NCI-H1092 treated with DMSO at 0.1 percent for 48 hours (cell line): Measurements from ENCODE around the gene FHAD1.
"Not testable (repeated sequence)": the region's sequence is repeated elsewhere in the genome, so short reads cannot be mapped to it uniquely, and the experiment has no call there.

Experiments
- DNase-seq: peaks from one replicate; lab custom pipeline; 2025; lab: John Stamatoyannopoulos, UW

Gene FHAD1

GRCh38 chr1:15370781-15371520, 123.9 kb downstream of the FHAD1 start:
- DNase-seq = peak; percentile 76

- no peak for DNase-seq
These were observed 124.9 kb downstream of the FHAD1 start for GRCh38 chr1:15371610-15372545.

DNA sequence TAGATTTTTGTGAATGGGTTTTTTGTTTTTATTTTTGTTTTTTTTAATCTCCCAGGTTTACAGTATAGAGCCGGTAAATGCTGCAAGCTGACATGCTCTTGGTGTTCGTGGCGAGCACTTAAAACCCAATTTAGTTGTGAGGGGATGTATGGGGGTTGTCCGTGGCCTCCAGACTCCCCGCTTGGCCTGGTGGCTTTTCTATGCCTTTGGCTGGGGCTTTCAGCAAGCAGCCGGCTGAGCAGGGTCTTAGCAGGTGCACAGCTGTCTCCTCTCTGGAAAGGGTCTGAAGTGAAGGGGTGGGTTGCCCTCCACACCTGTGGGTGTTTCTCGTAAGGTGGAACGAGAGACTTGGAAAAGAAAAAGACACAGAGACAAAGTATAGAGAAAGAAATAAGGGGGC, 131.7 kb downstream of the FHAD1 start:
- no peak for DNase-seq

DNA sequence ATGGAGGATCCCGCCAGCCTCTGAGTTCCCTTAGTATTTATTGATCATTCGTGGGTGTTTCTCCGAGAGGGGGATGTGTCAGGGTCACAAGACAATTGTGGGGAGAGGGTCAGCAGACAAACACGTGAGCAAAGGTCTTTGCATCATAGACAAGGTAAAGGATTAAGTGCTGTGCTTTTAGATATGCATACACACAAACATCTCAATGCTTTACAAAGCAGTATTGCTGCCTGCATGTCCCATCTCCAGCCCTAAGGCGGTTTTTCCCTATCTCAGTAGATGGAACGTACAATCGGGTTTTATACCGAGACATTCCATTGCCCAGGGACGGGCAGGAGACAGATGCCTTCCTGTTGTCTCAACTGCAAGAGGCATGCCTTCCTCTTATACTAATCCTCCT, 132.1 kb downstream of the FHAD1 start:
- DNase-seq = not testable (repeated sequence)

- DNase-seq = no peak
These were observed 133.8 kb downstream of the FHAD1 start for GRCh38 chr1:15380601-15381508.

DNA sequence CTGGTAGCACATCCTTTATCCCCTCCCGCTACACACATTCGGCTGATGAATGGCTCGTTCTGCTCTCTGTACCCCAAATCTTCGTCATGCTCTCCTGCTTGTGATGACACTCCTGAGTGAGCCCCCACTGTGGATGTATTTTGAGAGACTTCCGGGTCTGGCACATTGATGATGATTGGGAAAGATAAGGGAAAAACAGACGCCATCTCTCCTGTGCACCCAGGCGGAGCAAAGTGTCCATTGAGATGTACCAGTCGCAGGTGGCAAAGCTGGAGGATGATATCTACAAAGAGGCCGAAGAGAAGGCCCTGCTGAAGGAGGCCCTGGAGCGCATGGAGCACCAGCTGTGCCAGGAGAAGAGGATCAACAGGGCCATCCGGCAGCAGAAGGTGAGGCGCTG, 134.8 kb downstream of the FHAD1 start:
- no peak for DNase-seq

- DNase-seq = no peak
These were observed 135.8 kb downstream of the FHAD1 start for GRCh38 chr1:15382601-15383518.

GRCh38 chr1:15383810-15384209, 136.8 kb downstream of the FHAD1 start:
- DNase-seq = no peak

DNA sequence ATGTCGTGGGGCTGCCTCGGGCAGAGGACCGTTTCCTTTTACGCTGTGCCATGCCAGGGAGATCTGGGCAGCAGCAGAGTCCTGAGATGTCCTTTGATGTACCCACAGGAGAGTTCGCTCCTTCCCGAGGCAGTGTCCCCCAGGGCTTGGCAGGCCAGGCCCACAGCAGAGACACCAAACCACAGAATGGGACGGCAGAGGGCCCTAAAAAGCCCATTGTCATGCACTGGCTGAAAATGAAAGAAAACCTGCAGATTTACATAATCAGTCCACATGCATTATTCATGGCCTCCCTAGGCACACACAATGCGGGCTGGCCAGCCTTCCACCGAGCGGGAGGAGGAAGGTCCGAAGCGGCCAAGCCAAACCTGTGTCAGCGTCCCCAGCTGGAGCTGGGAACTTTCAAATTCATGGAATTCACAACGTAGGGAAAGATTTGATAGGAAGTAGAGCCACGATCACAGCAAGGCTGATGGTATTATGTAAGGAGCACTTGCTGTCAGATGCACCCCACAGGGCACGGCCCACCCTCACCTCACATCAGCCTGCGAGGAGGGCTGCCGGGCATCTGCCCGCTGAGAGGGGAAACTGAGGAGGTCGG, 137.4 kb downstream of the FHAD1 start:
- no peak for DNase-seq

DNA sequence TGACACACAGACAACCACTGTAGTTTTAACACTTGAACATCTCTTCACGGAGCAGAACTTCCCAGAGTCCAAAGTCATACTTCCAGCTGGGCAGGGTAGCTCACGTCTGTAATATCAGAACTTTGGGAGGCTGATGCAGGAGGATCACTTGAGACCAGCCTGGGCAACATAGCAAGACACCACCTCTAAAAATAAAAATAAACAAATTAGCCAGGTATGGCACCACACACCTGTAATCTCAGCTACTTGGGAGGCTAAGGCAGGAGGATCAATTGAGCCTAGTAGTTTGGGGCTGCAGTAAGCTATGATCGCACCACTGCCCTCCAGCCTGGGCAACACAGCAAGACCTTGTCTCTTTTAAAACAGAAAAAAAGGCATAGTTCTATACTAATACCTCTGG, 138.4 kb downstream of the FHAD1 start:
- no peak for DNase-seq

DNA sequence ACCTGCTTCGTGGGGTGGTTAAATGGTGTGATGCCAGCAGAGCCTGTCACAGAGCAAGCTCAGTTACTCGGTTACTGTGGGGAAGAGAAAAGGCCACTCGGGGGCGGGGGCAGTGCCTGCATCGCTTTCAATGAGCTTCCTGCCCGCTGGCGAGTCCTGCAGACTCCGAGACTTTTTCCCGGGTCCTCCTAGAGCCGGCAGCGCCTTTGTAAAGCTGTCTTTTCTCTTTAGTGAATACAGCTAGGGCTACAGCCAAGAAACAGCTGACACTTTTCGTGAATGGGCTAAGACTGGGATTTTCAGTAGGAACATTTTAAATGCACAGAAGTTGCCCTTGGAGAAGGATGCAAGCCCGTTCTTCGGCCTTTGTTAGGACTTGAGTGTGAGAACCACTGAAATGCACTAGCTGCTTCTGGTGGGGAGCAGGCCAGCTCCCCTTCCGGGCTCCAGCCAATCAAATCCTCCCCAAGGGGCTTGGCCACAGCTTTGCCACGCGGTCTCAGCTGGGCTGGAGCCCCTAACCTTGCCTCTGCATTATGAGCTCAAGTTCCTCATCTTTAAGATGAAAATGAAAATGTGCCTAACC, 139.2 kb downstream of the FHAD1 start:
- DNase-seq = no peak

DNA sequence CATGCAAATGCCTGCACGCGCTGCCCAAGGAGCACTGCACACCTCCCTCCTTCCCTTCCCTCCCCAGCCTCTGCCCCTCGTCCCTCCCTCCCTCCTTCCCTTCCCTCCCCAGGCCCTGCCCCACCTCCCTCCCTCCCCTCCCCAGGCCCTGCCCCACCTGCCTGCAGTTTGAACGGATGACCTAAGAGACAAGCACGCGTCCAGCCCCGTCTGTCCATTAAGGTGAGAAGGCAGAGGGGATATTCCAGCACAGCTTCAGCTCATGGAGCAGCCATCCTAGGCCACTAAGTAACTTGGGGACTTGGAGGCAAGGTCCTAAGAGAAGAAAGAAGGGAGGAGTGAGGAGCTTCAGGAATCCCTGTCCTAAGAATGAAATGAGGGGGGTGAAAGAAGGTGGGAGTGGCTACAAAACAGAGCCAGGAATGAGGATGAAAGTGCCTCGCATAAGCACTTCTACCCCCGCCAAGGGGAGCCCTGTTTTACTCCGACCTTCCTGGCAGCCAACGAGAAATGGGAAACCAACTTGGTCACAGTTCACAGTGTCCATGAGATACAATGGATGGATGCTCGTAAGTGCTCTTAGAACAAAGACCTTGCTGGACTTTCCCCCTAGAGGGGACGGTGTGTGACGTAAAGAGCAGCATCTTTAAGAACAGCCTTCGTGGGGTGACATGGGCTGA, 141.3 kb downstream of the FHAD1 start:
- no peak for DNase-seq

- not testable (repeated sequence) for DNase-seq
These were observed 142.8 kb downstream of the FHAD1 start for GRCh38 chr1:15389828-15390227.

- no peak for DNase-seq
These were observed 143.6 kb downstream of the FHAD1 start for GRCh38 chr1:15390667-15391066.

GRCh38 chr1:15391366-15391765, 144.3 kb downstream of the FHAD1 start:
- no peak for DNase-seq

DNA sequence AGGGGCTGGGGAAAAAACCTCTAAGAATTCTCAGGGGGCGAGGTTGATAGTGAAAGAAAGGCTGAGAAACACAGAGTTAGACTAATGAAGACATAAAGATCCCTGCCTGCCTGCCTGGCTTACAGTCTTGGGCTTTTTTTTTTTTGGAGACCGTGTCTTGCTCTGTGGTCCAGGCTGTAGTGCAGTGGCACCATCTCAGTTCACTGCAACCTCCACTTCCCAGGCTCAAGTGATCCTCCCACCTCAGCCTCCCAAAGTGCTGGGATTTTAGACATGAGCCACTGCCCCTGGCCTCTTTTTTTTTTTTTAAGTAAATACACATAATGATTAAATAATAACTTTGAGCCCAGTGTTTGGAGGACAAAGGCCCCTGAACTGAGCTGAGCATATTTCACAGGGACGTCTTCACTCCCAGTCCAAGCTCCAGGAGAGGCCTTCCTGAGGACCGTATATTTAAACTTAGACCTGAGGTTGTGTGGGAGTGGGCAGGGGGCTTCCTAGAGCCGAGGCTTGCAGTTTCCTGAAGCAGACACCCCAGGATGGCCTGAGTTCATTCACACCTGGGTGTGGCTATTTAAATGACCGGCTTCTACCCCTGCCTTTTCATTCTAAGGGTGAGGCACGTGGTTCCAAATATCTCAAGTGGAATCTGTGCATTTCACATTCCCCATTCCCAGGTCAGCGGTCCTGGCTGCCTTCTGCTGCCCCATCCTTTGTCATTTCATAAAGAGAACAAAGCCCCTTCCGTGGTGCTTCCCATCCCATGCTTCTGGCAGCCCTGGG, 146.6 kb downstream of the FHAD1 start:
- DNase-seq = no peak

DNA sequence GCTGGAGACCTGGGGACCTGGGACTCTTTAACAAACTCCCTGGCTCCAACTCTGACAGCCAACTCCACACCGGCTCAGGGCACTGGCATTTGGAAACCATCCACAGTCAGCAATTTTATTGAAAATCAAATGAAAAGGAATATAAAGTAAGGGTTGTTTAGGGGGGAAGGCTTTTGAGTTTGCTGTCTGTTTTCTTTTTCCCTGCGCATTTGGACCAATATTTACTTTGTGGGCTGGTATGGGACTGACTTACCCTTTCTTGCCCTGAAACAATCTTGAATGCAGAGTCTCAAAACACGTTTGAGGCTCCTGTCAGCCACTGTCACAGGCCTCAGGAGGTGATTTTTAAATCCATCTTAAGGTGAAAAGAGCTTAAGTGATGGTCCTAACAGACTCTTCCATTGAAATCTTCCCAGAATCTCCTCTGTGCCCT, 147.3 kb downstream of the FHAD1 start:
- DNase-seq = no peak

- no peak for DNase-seq
These were observed 150.2 kb downstream of the FHAD1 start for GRCh38 chr1:15397236-15397635.

DNA sequence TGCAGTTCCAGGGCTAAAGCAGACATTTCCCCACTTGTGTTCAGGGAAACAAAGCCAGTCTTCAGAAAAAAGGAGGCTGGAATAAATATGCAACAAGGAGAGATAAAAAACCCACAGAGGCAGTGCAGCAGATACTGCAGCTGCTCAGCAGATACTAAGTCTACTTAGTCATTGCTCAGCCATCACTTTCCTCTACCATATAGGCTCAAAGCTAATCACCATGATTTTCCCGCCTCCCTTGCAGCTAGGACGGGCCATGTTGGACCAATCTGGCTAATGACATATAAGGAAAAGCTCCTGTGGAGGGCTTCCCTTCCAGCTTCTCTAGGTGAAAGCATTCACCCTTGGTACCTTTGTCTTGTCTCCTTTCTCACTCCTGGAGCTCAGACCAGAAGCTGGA, 152.7 kb downstream of the FHAD1 start:
- DNase-seq = no peak
